HepG2 (cell line): ENCODE measurements around the gene EPB41L2. TPM values are rescaled to one million over a fixed set of nuclear protein-coding genes. Genes with fewer than 3 reads are reported as not detected.

ENCODE experiments used
- FOXO1 ChIP-seq: sonication (generic); formaldehyde crosslinking; IDR thresholded peaks from 2 replicates; pipeline ENCODE4 v1.4.0; 2020; ENCODE audit warnings: missing genetic modification reagents
- KDM6A ChIP-seq: IDR thresholded peaks from 2 replicates; pipeline ENCODE4 v1.6.1; 2016; ENCODE audit warnings: low read depth
- PHB2 ChIP-seq: fragments of 450-650 bp; IDR thresholded peaks from 2 replicates; pipeline ENCODE4 v1.6.1; 2018; ENCODE audit not compliant: partially characterized antibody
- SMAD1 ChIP-seq: sonication (generic); formaldehyde crosslinking; IDR thresholded peaks from 2 replicates; pipeline ENCODE4 v1.4.0; 2020; ENCODE audit warnings: missing genetic modification reagents, low read depth, mild to moderate bottlenecking, borderline replicate concordance
- SOX13 ChIP-seq, 3 experiments: fragments of 450-650 bp in 1 of 3; sonication (generic) in 1 of 3; formaldehyde crosslinking in 1 of 3; IDR thresholded peaks in 2 of 3; conservative IDR thresholded peaks in 1 of 3; 2 replicates each; pipeline versions ENCODE4 v1.5.0 to v1.6.1; 2016 to 2020; ENCODE audit warnings: antibody characterized with exemption in 1 of 3, mild to moderate bottlenecking in 1 of 3, missing compliant biosample characterization in 1 of 3, missing genetic modification reagents in 1 of 3, moderate library complexity in 1 of 3
- STAG1 ChIP-seq: sonication (generic); formaldehyde crosslinking; IDR thresholded peaks from 2 replicates; pipeline ENCODE4 v1.4.0; 2020; ENCODE audit warnings: missing genetic modification reagents
- XRCC5 ChIP-seq: fragments of 200-400 bp; formaldehyde crosslinking; optimal IDR thresholded peaks from 2 replicates; pipeline ENCODE3; 2017; ENCODE audit warnings: mild to moderate bottlenecking, low read length
- YY1 ChIP-seq: IDR thresholded peaks from 2 replicates; pipeline ENCODE4 v1.6.1; 2011; ENCODE audit warnings: low read length, low read depth, moderate library complexity, mild to moderate bottlenecking; ENCODE audit not compliant: insufficient read depth, insufficient replicate concordance
- ZBTB26 ChIP-seq: IDR thresholded peaks from 2 replicates; pipeline ENCODE4 v1.6.1; 2016; ENCODE audit warnings: missing compliant biosample characterization, missing genetic modification reagents, borderline replicate concordance
- ZEB1 ChIP-seq: IDR thresholded peaks from 2 replicates; pipeline ENCODE4 v1.6.1; 2012; ENCODE audit warnings: mild to moderate bottlenecking, low read depth, inconsistent platforms; ENCODE audit not compliant: insufficient replicate concordance
- ZNF24 ChIP-seq: fragments of 450-650 bp; IDR thresholded peaks from 2 replicates; pipeline ENCODE4 v1.6.1; 2017; ENCODE audit warnings: antibody characterized with exemption, mild to moderate bottlenecking
- ZNF33A ChIP-seq: sonication (generic); formaldehyde crosslinking; IDR thresholded peaks from 2 replicates; pipeline ENCODE4 v1.5.1; 2020; ENCODE audit warnings: missing genetic modification reagents, mild to moderate bottlenecking, moderate library complexity, borderline replicate concordance
- ZNF446 ChIP-seq: sonication (generic); formaldehyde crosslinking; IDR thresholded peaks from 2 replicates; pipeline ENCODE4 v1.5.0; 2020; ENCODE audit warnings: mild to moderate bottlenecking, missing genetic modification reagents
- ZNF549 ChIP-seq: sonication (generic); formaldehyde crosslinking; IDR thresholded peaks from 2 replicates; pipeline ENCODE4 v1.5.0; 2020; ENCODE audit warnings: missing genetic modification reagents
- ZSCAN29 ChIP-seq: sonication (generic); formaldehyde crosslinking; conservative IDR thresholded peaks from 2 replicates; pipeline ENCODE4 v1.4.0; 2020; ENCODE audit warnings: mild to moderate bottlenecking, missing genetic modification reagents
- polyA plus RNA-seq, 8 experiments: library from polyadenylated mRNA; depleted of rRNA in 3 of 8; stranded (reverse) in 7 of 8; unstranded in 1 of 8; fragments of >200 nt; fragmentation: Illumina TruSeq in 4 of 8; extraction: Trizol in 4 of 8; gene quantifications; 2 replicates each; pipeline versions ENCODE4 v1.2.1 to v1.2.3, GENCODE V29; 2011 to 2016; ENCODE audit warnings: low read depth in 4 of 8, missing spikeins in 1 of 8, mixed read lengths in 1 of 8; ENCODE audit not compliant: insufficient read depth in 1 of 8
- total RNA-seq, 5 experiments: library from RNA; depleted of rRNA; stranded (reverse); fragments of >200 nt; fragmentation: Illumina TruSeq; extraction: Trizol; gene quantifications; 2 replicates each; pipeline ENCODE4 v1.2.3, GENCODE V29; 2016; ENCODE audit warnings: low read depth in 1 of 5
- TF ChIP-seq, protein P1 (sequence below): sonication (generic); formaldehyde crosslinking; IDR thresholded peaks from 2 replicates; pipeline ENCODE4 v1.8.1; 2023; ENCODE audit warnings: missing genetic modification reagents, inconsistent platforms, borderline replicate concordance
- TF ChIP-seq, protein P2 (sequence below): sonication (generic); formaldehyde crosslinking; IDR thresholded peaks from 2 replicates; pipeline ENCODE4 v1.5.0; 2020; ENCODE audit warnings: missing genetic modification reagents
- TF ChIP-seq, protein P3 (sequence below): sonication (generic); formaldehyde crosslinking; IDR thresholded peaks from 2 replicates; pipeline ENCODE4 v1.5.1; 2020; ENCODE audit warnings: mild to moderate bottlenecking, missing genetic modification reagents, borderline replicate concordance
- TF ChIP-seq, protein P4 (sequence below): sonication (generic); formaldehyde crosslinking; IDR thresholded peaks from 2 replicates; pipeline ENCODE4 v1.8.1; 2023; ENCODE audit warnings: missing genetic modification reagents, mild to moderate bottlenecking, borderline replicate concordance

Gene EPB41L2
- total and polyA plus RNA-seq, 2 of the 13 experiments (the other 11 are each of a cell fraction or from before 2014, with no cell fraction given), result 41.7 to 56.4 TPM

DNA sequence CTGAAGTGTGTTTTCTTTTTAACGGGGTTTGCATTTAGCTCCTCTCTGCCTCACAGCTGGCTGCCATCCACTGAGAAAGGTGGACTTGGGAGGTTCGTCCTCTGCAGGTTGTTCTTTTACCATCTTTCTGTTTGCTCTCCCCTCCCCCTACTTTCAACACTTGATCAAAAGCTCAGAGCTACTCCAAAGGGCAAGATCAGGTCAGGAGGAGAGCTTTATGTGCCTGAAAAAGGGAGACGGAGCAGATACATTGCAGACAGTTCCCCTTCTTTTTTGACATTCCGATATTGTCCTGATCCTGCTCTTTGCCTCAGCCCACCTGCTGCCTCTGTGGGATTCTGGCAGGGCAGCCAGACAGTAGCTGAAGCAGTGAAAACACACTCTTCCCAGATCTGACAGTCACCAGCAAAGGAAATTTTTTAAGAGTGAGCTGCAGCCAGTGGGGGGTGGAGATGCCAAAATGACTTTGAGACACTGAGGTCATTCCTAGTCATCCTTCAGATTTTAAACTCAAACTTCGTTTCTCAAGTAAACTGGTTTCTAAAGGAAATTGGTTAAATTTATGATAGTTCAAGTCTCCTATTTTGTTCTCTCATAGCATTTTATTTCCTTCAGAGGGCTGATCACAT lies 209.4 kb downstream of the EPB41L2 start (continued):
- TF ChIP-seq, protein P1, sequence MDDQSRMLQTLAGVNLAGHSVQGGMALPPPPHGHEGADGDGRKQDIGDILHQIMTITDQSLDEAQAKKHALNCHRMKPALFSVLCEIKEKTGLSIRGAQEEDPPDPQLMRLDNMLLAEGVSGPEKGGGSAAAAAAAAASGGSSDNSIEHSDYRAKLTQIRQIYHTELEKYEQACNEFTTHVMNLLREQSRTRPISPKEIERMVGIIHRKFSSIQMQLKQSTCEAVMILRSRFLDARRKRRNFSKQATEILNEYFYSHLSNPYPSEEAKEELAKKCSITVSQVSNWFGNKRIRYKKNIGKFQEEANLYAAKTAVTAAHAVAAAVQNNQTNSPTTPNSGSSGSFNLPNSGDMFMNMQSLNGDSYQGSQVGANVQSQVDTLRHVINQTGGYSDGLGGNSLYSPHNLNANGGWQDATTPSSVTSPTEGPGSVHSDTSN (CRISPR knock-in tag), result no peak
- TF ChIP-seq, protein P2, sequence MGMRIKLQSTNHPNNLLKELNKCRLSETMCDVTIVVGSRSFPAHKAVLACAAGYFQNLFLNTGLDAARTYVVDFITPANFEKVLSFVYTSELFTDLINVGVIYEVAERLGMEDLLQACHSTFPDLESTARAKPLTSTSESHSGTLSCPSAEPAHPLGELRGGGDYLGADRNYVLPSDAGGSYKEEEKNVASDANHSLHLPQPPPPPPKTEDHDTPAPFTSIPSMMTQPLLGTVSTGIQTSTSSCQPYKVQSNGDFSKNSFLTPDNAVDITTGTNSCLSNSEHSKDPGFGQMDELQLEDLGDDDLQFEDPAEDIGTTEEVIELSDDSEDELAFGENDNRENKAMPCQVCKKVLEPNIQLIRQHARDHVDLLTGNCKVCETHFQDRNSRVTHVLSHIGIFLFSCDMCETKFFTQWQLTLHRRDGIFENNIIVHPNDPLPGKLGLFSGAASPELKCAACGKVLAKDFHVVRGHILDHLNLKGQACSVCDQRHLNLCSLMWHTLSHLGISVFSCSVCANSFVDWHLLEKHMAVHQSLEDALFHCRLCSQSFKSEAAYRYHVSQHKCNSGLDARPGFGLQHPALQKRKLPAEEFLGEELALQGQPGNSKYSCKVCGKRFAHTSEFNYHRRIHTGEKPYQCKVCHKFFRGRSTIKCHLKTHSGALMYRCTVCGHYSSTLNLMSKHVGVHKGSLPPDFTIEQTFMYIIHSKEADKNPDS (CRISPR knock-in tag), result no peak
- TF ChIP-seq PHB2 (no peak), XRCC5 (peak; percentile 83), FOXO1 (CRISPR knock-in tag) (peak; percentile 52), ZEB1 (peak; percentile 83), SMAD1 (CRISPR knock-in tag) (no peak), ZBTB26 (CRISPR knock-in tag) (no peak), ZNF33A (CRISPR knock-in tag) (no peak), ZNF446 (CRISPR knock-in tag) (0 out of 2 replicates have a peak, but pooled peaks have one; percentile 64), ZNF24 (no peak), SOX13 (IDR thresholded peaks at IDR 0.05) (no peak), SOX13 (CRISPR knock-in tag; conservative IDR thresholded peaks at IDR 0.05 in 1 of 2, IDR thresholded peaks at IDR 0.05 in 1 of 2) (peak in 1 of 2 experiments; percentile 86; a peak in 2 of 4 replicates), STAG1 (peak; percentile 28; the same call in 1 of the 2 replicates), ZNF549 (CRISPR knock-in tag) (no peak), ZSCAN29 (no peak), YY1 (peak; percentile 11), KDM6A (peak; percentile 97)
- TF ChIP-seq, protein P3, sequence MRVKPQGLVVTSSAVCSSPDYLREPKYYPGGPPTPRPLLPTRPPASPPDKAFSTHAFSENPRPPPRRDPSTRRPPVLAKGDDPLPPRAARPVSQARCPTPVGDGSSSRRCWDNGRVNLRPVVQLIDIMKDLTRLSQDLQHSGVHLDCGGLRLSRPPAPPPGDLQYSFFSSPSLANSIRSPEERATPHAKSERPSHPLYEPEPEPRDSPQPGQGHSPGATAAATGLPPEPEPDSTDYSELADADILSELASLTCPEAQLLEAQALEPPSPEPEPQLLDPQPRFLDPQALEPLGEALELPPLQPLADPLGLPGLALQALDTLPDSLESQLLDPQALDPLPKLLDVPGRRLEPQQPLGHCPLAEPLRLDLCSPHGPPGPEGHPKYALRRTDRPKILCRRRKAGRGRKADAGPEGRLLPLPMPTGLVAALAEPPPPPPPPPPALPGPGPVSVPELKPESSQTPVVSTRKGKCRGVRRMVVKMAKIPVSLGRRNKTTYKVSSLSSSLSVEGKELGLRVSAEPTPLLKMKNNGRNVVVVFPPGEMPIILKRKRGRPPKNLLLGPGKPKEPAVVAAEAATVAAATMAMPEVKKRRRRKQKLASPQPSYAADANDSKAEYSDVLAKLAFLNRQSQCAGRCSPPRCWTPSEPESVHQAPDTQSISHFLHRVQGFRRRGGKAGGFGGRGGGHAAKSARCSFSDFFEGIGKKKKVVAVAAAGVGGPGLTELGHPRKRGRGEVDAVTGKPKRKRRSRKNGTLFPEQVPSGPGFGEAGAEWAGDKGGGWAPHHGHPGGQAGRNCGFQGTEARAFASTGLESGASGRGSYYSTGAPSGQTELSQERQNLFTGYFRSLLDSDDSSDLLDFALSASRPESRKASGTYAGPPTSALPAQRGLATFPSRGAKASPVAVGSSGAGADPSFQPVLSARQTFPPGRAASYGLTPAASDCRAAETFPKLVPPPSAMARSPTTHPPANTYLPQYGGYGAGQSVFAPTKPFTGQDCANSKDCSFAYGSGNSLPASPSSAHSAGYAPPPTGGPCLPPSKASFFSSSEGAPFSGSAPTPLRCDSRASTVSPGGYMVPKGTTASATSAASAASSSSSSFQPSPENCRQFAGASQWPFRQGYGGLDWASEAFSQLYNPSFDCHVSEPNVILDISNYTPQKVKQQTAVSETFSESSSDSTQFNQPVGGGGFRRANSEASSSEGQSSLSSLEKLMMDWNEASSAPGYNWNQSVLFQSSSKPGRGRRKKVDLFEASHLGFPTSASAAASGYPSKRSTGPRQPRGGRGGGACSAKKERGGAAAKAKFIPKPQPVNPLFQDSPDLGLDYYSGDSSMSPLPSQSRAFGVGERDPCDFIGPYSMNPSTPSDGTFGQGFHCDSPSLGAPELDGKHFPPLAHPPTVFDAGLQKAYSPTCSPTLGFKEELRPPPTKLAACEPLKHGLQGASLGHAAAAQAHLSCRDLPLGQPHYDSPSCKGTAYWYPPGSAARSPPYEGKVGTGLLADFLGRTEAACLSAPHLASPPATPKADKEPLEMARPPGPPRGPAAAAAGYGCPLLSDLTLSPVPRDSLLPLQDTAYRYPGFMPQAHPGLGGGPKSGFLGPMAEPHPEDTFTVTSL (CRISPR knock-in tag), result peak; percentile 90
- TF ChIP-seq, protein P4, sequence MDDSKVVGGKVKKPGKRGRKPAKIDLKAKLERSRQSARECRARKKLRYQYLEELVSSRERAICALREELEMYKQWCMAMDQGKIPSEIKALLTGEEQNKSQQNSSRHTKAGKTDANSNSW (CRISPR knock-in tag), result no peak
